HS-5 (cell line): Measurements from ENCODE around the gene WDR4.
"Not testable (repeated sequence)": the region's sequence is repeated elsewhere in the genome, so short reads cannot be mapped to it uniquely, and the experiment has no call there.

ENCODE experiments used
- DNase-seq: peaks from one replicate; pipeline ENCODE4 v3.0.0-alpha.2; 2012; ENCODE audit warnings: low read depth

Gene WDR4

DNA sequence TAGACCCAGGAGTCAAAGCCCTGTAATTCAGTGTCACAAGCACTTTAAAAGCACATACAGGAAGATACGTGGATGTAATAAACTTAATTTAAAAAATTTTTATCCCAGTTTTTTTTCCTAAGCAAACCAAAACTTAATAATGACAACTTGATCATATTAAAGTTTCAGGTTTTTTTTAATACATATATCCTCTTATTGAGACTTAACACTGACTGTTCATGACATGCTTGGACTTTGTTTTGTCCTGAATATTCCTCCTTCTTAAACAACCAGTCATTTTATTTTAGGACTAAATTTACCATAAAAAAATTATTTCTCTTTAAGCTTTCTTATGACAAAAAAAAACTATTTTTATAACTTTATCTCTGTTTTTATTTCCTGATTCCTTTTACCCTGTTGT is 64.1 kb downstream of the WDR4 start:
- no peak for DNase-seq

DNA sequence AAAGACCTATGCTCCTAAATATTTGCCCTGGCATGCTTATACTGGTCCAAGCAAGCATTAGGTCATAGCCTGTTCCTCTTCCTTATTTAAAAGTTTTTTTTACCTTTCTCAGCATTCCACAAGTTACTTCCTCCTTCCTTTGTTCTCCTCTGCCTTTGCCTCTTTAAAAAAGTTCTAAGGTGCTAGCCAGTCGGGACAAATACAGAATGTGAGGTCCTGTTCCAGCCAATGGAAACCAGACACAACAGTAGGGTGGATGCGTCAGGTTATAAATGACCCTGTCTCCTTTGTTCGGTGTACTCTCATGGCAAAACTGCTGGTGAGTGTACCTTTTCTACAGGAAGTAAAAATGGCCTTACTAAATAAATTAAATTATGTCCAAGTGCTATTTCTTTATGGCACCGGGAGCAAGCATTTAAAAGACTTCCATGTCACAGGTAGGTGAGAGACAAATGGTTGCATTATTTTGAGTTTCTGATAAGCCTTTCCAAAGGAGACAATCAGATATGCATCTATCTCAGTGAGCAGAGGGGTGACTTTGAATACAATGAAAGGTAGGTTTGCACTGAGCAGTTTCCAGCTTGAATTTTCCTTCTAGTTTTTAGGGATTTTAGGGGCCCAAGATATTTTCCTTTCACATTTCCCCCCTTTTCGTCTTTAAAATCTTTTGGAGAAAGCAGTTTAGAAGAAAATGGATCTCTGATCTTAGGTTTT is 66.7 kb downstream of the WDR4 start:
- not testable (repeated sequence) for DNase-seq

DNA sequence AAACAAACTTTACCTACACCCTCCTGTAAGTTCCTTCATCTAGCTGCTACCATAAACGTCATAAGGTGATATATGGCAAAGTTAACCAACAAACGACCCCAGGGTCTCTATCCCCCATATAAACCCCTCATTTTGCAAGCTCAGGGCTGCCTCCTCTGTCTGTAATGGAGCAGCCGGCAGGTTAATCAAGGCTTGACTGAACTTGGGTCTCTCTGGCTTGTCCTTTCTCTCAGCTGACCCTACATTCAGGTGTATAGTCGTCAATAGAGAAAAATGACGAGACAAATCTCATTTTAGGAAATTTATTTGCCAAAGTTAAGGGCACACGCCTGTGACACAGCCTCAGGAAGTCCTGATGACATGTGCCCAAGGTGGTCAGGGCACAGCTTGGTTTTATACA is 67.4 kb downstream of the WDR4 start:
- no peak for DNase-seq

DNA sequence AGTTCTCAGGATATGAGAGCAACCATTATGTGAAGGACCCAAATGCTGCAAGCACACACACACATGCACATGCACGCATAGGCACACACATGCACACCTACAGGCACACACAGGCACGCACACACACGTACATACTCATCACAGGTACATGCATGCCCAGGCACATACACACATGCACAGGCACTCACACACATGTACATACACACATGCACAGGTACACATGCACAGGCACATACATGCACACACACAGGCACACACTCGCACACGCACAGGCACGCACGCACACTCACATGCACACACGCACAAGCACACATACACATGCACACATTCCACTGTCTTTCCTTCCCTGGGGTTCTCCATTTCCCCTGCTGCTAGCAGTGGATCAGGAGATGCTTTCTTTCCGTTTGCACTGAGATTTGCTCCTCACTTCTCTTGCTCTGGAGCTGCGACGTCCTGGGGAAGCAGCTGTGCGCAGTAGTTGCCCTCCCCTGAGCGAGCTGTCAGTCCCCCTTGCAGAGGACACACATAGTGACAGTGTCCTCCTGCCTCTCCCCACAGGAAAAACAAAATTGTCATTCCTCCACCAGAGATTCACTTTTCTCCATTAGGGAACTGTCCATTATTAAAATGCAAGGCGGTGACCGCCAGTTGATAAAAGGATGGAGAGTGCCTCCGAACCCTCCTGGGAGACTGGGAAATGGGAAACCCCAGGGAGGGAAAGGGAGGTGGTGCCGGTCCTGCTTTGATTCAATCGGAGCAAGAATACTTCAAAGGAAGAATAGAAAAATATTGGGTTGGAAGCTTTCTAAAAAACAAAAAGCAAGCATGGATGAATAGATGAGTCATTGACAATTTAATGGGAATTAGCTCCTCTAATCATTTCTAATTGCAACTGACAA is 69.5 kb downstream of the WDR4 start:
- DNase-seq = no peak

DNA sequence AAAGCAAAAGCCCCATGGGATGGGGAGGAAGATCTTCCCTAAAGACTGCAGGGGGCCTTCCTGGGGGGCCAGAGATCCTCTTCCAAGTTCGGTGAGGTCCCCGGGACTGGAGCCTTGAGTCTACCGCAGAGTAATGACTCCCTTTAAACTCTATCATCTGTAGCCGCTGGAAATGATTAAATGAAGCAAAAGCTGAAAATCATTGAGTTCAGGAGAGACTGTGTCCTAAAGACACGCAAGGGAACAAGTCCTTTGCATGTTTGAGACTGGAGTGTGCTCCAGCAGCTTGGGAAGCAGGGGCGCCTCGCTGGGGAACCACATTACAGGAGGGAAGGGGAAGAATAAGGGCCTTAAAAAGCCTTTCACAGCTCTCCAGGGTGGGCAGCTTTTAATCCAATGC is 70.2 kb downstream of the WDR4 start:
- no peak for DNase-seq

DNA sequence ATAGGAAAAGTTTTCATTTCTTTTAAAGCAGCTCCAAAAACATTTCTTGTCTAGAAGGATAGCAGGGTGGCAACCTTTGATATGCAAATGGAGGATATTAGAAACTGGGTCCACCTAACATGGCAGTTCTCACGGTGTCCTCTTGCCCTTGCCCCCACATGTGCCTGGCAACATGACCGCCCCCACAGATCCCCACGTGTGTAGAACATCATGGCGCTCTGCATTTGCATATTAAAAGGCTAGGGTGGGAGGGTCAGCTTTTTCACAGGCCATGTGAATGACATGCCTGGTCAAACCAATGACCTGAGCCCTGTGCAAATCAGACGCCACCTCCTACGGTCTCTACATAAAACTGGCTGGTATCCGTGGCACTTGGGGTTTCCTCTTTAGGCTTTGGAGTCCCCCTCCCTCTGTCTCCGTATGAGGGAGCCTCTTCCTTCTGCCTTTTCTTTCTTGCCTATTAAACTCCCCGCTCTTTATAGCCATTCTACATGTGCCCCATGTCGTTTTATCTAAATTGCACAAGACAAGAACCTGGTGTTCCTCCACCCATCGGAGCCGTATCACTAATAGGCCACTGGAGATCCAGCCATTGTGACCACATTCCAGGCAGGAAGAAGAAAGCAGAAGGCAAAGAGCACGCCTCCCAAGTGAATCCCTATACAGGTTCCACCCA is 71.3 kb downstream of the WDR4 start:
- no peak for DNase-seq

DNA sequence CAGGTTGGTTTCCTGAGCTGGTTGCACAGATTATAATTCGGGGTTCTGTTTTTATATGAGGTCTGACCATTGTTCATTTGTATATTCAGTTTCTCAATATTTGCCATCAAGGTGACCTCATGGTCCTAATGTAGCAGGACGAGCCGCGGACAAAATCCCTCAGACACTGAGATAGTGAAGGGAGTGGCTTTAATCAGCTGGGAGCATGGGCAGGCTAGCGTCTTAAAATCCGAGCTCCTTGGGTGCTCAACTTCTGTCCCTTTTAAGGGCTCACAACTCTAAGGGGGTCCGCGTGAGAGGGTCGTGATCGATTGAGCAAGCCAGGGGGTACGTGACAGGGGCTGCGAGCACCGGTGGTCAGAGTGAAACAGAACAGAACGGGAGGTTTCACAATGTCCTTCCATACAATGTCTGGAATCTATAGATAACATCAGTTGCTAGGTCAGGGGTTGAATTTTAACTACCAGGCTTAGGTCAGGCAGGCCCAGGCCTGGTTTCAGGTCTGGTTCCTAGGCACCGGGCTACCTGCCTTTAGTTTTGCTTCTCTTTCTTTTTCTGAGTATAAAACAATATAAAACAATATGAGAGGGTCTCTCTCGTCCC is 71.9 kb downstream of the WDR4 start:
- not testable (repeated sequence) for DNase-seq

DNA sequence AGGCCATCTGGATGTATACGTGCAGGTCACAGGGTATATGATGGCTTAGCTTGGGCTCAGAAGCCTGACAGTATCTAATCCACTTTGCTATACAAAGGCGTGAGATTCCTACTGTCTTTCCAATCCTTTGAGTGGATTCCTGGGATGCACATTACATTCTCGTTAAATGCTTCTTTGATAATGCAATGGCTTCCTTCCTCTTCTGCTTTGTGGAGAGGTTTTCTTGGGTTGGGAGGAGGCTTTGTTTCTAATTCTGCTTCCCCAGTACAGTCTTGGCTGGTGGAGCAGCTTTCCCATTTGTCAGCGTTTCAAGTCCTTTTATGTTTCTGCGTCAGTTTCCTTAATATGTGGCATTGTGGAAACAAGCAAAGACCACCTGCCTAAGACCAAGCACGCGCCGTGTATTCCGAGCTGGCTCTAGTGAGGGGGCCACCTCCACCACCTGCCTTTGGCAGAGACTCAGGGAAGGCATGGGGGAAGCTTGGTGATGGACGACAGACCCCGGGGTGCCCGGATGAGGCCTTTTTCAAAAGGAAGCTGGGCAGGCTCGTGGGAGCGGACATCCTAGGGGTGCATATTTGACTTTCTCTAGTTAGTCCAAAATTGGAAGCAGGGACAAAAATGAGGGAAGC is 72.7 kb downstream of the WDR4 start:
- DNase-seq = no peak

DNA sequence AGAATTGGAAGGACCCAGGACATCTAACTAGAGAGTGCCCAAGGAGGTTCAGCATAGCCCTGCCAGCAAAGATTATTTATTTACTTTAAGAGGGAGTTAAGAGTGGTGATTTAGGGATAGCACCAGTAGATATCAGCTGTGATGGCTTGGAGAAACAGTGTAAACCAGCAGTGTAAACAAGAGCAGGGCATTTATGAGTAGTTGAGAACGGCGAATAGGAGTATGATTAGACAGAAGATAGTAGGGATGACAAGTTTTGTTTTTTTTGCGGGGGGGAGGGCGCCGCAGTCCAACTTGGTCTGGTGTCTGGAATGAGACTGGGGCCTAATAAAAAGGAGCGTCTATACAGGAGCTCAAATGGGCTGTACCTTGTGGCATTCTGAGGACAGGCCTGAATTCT is 77.7 kb downstream of the WDR4 start:
- not testable (repeated sequence) for DNase-seq

DNA sequence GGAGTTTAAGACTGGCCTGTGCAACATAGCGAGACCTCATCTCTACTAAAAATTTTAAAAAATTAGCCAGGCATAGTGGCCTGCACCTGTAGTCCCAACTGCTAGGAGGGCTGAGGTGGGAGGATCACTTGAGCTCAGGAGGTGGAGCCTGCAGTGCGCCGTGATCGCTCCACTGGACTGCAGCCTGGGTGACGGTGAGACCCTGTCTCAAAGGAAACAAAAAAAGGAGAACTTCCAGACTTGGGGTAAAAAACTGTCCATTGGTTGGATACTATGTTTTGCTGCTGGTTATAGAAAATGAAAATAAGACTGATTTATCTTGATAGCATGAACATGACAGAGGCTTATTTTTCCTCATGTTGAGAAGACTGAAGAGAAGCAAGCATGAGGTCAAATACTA is 79.4 kb downstream of the WDR4 start:
- DNase-seq = no peak

DNA sequence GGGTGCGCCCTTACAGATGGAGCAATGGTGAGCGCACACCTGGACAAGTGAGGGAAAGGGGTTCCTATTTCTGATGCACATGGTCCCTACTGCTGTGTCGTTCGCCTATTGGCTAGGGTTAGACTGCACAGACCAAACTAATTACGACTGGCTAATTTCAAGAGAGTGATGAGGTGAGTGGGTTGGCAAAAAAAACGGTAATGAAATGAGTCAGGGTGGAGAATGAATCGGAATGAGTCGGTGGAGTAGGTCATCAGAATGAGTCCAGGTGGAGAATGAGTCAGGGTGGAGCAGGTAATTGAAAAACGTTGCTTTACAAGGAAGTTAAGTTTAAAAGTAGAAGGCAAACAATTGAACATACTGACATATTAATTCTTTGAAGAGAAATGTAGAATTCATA is 79.8 kb downstream of the WDR4 start:
- no peak for DNase-seq
